ENCODE results near the gene CAMP. TPM values are rescaled to one million over a fixed set of nuclear protein-coding genes. Genes with fewer than 3 reads are reported as not detected.

CAMP gene
- total RNA-seq (under 1 TPM in 1 of 4 donors, not detected in 3; 0.49 TPM), polyA plus RNA-seq (under 1 TPM in 1 of 3 donors, not detected in 2; 0.09 TPM)
- long read RNA-seq, donor 1, partial matches to known transcripts: 0 of 1 reads
- long read RNA-seq, donor 1, other reads (novel, unspliced or antisense): 0 of 1 reads
- long read RNA-seq, donor 2: 0 reads

- no peak within 1 kb of the TSS for H3K4me3 ChIP-seq
- WGBS, 3 donors: 84 to 88% (median 88%) methylated on average over 11 of the region's 11 CpGs
- intact Hi-C loops (cut with DNase I): no loop called here
These were observed at the start of gene CAMP for GRCh38 chr3:48222616-48223513. CAMP (plus strand) TSS chr3:48223495; CDS start chr3:48223512, 17 bp downstream.

GRCh38 chr3:48178072-48178471, 45.2 kb upstream of the CAMP start:
- H3K27ac ChIP-seq: no peak overlapping the region
- WGBS, 3 donors: 64 to 84% (median 70%) methylated on average over 2 of the region's 2 CpGs
- no peak overlapping the region for H3K4me3 ChIP-seq
- no peaks in the 10 kb centered on the region for H3K27me3 ChIP-seq (ENCODE audit: insufficient read depth in 3 of 3, low read length in 2 of 3)
- no peaks in the 10 kb centered on the region for H3K36me3 ChIP-seq (ENCODE audit: insufficient read depth in 1 of 2, low read depth in 1 of 2)
- ATAC-seq (no peak), DNase-seq (no peak)
- no peaks in the 10 kb centered on the region for H3K9me3 ChIP-seq
- intact Hi-C loops (cut with DNase I): no loop called here
- H3K4me1 ChIP-seq: no peaks in the 10 kb centered on the region
- TF ChIP-seq CTCF (IDR thresholded peaks at IDR 0.05): no peak

More at GRCh38 chr3:48222616-48223513, at the start of gene CAMP:
- Histone ChIP-seq H3K36me3 (ENCODE audit: insufficient read depth in 1 of 2, low read depth in 1 of 2) (no peaks in the 10 kb centered on the region), H3K27ac (no peak within 1 kb of the TSS), H3K9me3 (no peaks in the 10 kb centered on the region), H3K4me1 (no peaks in the 10 kb centered on the region), H3K27me3 (ENCODE audit: insufficient read depth in 3 of 3, low read length in 2 of 3) (peaks cover 0 to 4% (median 1%) of the 10 kb centered on the region in 3 donors)
- peak; percentile 65 to 78 for DNase-seq
- TF ChIP-seq CTCF (IDR thresholded peaks at IDR 0.05): no peak
- ATAC-seq: peak in 1 of 4 donors; percentile 21

- Histone ChIP-seq H3K9me3 (no peaks in the 10 kb centered on the region), H3K4me1 (no peaks in the 10 kb centered on the region), H3K4me3 (no peak overlapping the region), H3K27ac (no peak overlapping the region), H3K36me3 (ENCODE audit: insufficient read depth in 1 of 2, low read depth in 1 of 2) (no peaks in the 10 kb centered on the region), H3K27me3 (ENCODE audit: insufficient read depth in 3 of 3, low read length in 2 of 3) (no peaks in the 10 kb centered on the region)
- WGBS, 3 donors: 94 to 98% (median 97%) methylated on average over 5 of the region's 5 CpGs
- intact Hi-C loops (cut with DNase I): no loop called here
- ATAC-seq: no peak
- DNase-seq: no peak
- TF ChIP-seq CTCF (IDR thresholded peaks at IDR 0.05): no peak
These were observed 43.3 kb upstream of the CAMP start for GRCh38 chr3:48180021-48180420.

- WGBS, 3 donors: 91 to 93% (median 92%) methylated on average over 5 of the region's 5 CpGs
These were observed 42.6 kb upstream of the CAMP start for GRCh38 chr3:48180531-48181253.

More at GRCh38 chr3:48180531-48181253, 42.6 kb upstream of the CAMP start:
- ATAC-seq (no peak), DNase-seq (no peak)
- no peak overlapping the region for H3K27ac ChIP-seq
- no peaks in the 10 kb centered on the region for H3K4me1 ChIP-seq
- H3K4me3 ChIP-seq: no peak overlapping the region
- H3K36me3 ChIP-seq (ENCODE audit: insufficient read depth in 1 of 2, low read depth in 1 of 2): no peaks in the 10 kb centered on the region
- H3K27me3 ChIP-seq (ENCODE audit: insufficient read depth in 3 of 3, low read length in 2 of 3): no peaks in the 10 kb centered on the region
- no peaks in the 10 kb centered on the region for H3K9me3 ChIP-seq
- no peak for TF ChIP-seq CTCF (IDR thresholded peaks at IDR 0.05)
- intact Hi-C loops (cut with DNase I): no loop called here

Measured in psoas muscle (tissue), 8 donors.